IMR-90 (cell line): Measurements from ENCODE around the gene VASN.

Experiments used
- CTCF ChIP-seq: conservative IDR thresholded peaks from 2 replicates; pipeline ENCODE4 v1.5.1; 2012; ENCODE audit warnings: mild to moderate bottlenecking, low read depth, low read length, improper control_type of control experiment
- ELK1 ChIP-seq: fragments of 150-350 bp; IDR thresholded peaks from 2 replicates; pipeline ENCODE4 v1.6.1; 2016; ENCODE audit warnings: low read depth, mild to moderate bottlenecking, low read length, moderate library complexity, borderline replicate concordance
- MAFK ChIP-seq: IDR thresholded peaks from 2 replicates; pipeline ENCODE4 v1.6.1; 2012; ENCODE audit warnings: low read depth, low read length, improper control_type of control experiment
- MXI1 ChIP-seq: IDR thresholded peaks from 2 replicates; pipeline ENCODE4 v1.6.1; 2012; ENCODE audit warnings: low read depth, mild to moderate bottlenecking, low read length, moderate library complexity, borderline replicate concordance
- POLR2A ChIP-seq: IDR thresholded peaks from 2 replicates; pipeline ENCODE4 v1.6.1; 2012; ENCODE audit warnings: mild to moderate bottlenecking, low read depth, low read length
- RAD21 ChIP-seq: IDR thresholded peaks from 2 replicates; pipeline ENCODE4 v1.6.1; 2012; ENCODE audit warnings: low read length, improper control_type of control experiment
- RCOR1 ChIP-seq: IDR thresholded peaks from 2 replicates; pipeline ENCODE4 v1.6.1; 2012; ENCODE audit warnings: mild to moderate bottlenecking, low read length, improper control_type of control experiment; ENCODE audit not compliant: insufficient replicate concordance
- RFX5 ChIP-seq: IDR thresholded peaks from 2 replicates; pipeline ENCODE4 v1.8.0; 2012; ENCODE audit warnings: low read depth, mild to moderate bottlenecking, low read length, moderate library complexity

- no peak for TF ChIP-seq MAFK
- no peak for TF ChIP-seq CTCF
- no peak for TF ChIP-seq RCOR1
- no peak for TF ChIP-seq POLR2A
- no peak for TF ChIP-seq MXI1
- TF ChIP-seq ELK1 = no peak
- no peak for TF ChIP-seq RFX5
- no peak for TF ChIP-seq RAD21
Measured at GRCh38 chr16:4347765-4348509, 23.7 kb upstream of the VASN start.
